Endothelial cell of umbilical vein (primary cell): Measurements from ENCODE around the gene TMEM170B. TPM values are rescaled to one million over a fixed set of nuclear protein-coding genes. Genes with fewer than 3 reads are reported as not detected.

Source experiments
- BruUV-seq: library from RNA; stranded (reverse); fragments of 400-500 nt; replicated peaks from 2 replicates; lab custom pipeline; 2021; lab: Mats Ljungman, UMichigan
- CTCF ChIA-PET: fragments of 300-600, 350-600 bp; sonication (Branson Sonifier 250); formaldehyde crosslinking; loops from one replicate; lab custom pipeline; 2021; ENCODE audit warnings: antibody characterized with exemption, inconsistent platforms; lab: Charles Lee
- POLR2A ChIA-PET: fragments of 300-600, 350-600 bp; sonication (Branson Sonifier 250); formaldehyde crosslinking; loops from one replicate; lab custom pipeline; 2021; ENCODE audit warnings: antibody characterized with exemption, inconsistent platforms; lab: Charles Lee
- DNase-seq: peaks from one replicate; pipeline ENCODE4 v3.0.0-alpha.2; 2011; ENCODE audit warnings: low read depth, low spot score
- FAIRE-seq: peaks from 2 replicates; lab custom pipeline; 2011; peaks lifted over from hg19 to GRCh38; lab: Jason Lieb, UNC
- H2AFZ ChIP-seq: 2 replicates; pipeline ENCODE4 v1.6.0; 2012; ENCODE audit warnings: low read depth, low read length, control low read depth, inconsistent platforms
- H3K27ac ChIP-seq: 2 replicates; pipeline ENCODE4 v1.5.1; 2011; ENCODE audit warnings: low read depth, mild to moderate bottlenecking, control low read depth, low read length, moderate library complexity; ENCODE audit not compliant: insufficient read depth
- H3K27me3 ChIP-seq, 2 experiments: 2 replicates each; pipeline versions ENCODE4 v1.6.0 to v1.6.1; 2011; ENCODE audit warnings: low read length in 2 of 2, mixed read lengths in 1 of 2; ENCODE audit not compliant: control insufficient read depth in 2 of 2, insufficient read depth in 2 of 2
- H3K36me3 ChIP-seq, 2 experiments: 2 replicates in 1 of 2; 3 replicates in 1 of 2; pipeline ENCODE4 v1.5.1; 2011; ENCODE audit warnings: low read length in 2 of 2, mild to moderate bottlenecking in 1 of 2, moderate library complexity in 1 of 2; ENCODE audit not compliant: control insufficient read depth in 2 of 2, insufficient read depth in 2 of 2; ENCODE audit errors: extremely low read depth in 1 of 2
- H3K4me1 ChIP-seq: 3 replicates; pipeline ENCODE4 v1.5.1; 2011; ENCODE audit warnings: mild to moderate bottlenecking, low read length; ENCODE audit not compliant: control insufficient read depth, insufficient read depth; ENCODE audit errors: extremely low read depth
- H3K4me2 ChIP-seq: 2 replicates; pipeline ENCODE4 v1.6.1; 2011; ENCODE audit warnings: low read length, control low read depth, mixed read lengths; ENCODE audit not compliant: insufficient read depth
- H3K4me3 ChIP-seq, 3 experiments: fragments of 200-600 bp in 1 of 3; sonication (generic), shearing (Covaris generic) in 1 of 3; replicated peaks in 1 of 3; 2 replicates each; pipeline ENCODE4 v1.5.1; 2011 to 2016; ENCODE audit warnings: control low read depth in 3 of 3, low read length in 3 of 3, mild to moderate bottlenecking in 2 of 3, inconsistent platforms in 1 of 3, low read depth in 1 of 3, moderate library complexity in 1 of 3; ENCODE audit not compliant: insufficient read depth in 1 of 3
- H3K79me2 ChIP-seq: 2 replicates; pipeline ENCODE4 v1.6.0; 2012; ENCODE audit warnings: low read length, inconsistent platforms; ENCODE audit not compliant: control insufficient read depth, insufficient read depth
- H3K9ac ChIP-seq: replicated peaks from 2 replicates; pipeline ENCODE3; 2011; ENCODE audit warnings: low read length, control low read depth; ENCODE audit not compliant: insufficient read depth; ENCODE audit errors: extremely low read depth
- H3K9me1 ChIP-seq: replicated peaks from 3 replicates; pipeline ENCODE4 v1.6.0; 2011; ENCODE audit warnings: mild to moderate bottlenecking, low read length; ENCODE audit not compliant: control insufficient read depth, insufficient read depth; ENCODE audit errors: extremely low read depth
- H3K9me3 ChIP-seq: replicated peaks from 2 replicates; pipeline ENCODE4 v1.5.1; 2012; ENCODE audit warnings: low read length, inconsistent platforms; ENCODE audit not compliant: control insufficient read depth, insufficient read depth
- H4K20me1 ChIP-seq: replicated peaks from 2 replicates; pipeline ENCODE3; 2011; ENCODE audit warnings: mild to moderate bottlenecking, low read length; ENCODE audit not compliant: control insufficient read depth, insufficient read depth; ENCODE audit errors: extremely low read depth
- EZH2 ChIP-seq: IDR thresholded peaks from 2 replicates; pipeline ENCODE4 v1.6.1; 2012; ENCODE audit warnings: borderline replicate concordance, low read depth, mild to moderate bottlenecking, moderate library complexity, low read length, inconsistent platforms; ENCODE audit not compliant: severe bottlenecking
- FOS ChIP-seq: IDR thresholded peaks from 2 replicates; pipeline ENCODE4 v1.6.1; 2011; ENCODE audit warnings: mild to moderate bottlenecking, low read length, moderate library complexity, borderline replicate concordance; ENCODE audit not compliant: insufficient read depth
- GATA2 ChIP-seq: IDR thresholded peaks from 2 replicates; pipeline ENCODE4 v1.7.0; 2011; ENCODE audit warnings: low read depth, mild to moderate bottlenecking, moderate library complexity, mixed read lengths, low read length; ENCODE audit not compliant: insufficient read length, insufficient read depth
- JUN ChIP-seq: IDR thresholded peaks from 2 replicates; pipeline ENCODE4 v1.6.1; 2011; ENCODE audit warnings: borderline replicate concordance, low read depth; ENCODE audit not compliant: insufficient read length, insufficient read depth
- MYC ChIP-seq: IDR thresholded peaks from one replicate; pipeline ENCODE4 v1.6.1; 2011; ENCODE audit warnings: mild to moderate bottlenecking, low read depth, low read length
- POLR2A ChIP-seq: IDR thresholded peaks from 2 replicates; pipeline ENCODE4 v1.6.1; 2012; ENCODE audit warnings: low read depth, mild to moderate bottlenecking, control low read depth, low read length
- POLR2AphosphoS5 ChIP-seq: IDR thresholded peaks from 2 replicates; pipeline ENCODE4 v1.6.1; 2012; ENCODE audit warnings: low read depth, mild to moderate bottlenecking, control low read depth, low read length, moderate library complexity; ENCODE audit not compliant: insufficient read depth
- dilution Hi-C: fragments of 300-500 bp; cut with MboI; formaldehyde crosslinking; loops from one replicate; pipeline ENCODE4 v1.15.0; 2019; ENCODE audit warnings: low sequenced_read_pairs; ENCODE audit not compliant: extremely low pct_ligation_motif_present
- intact Hi-C: fragments of 100-400 bp; cut with micrococcal nuclease; formaldehyde crosslinking; loops from one replicate; pipeline ENCODE4 v1.10.0; 2022
- polyA plus RNA-seq, 4 experiments: library from polyadenylated mRNA; depleted of rRNA in 3 of 4; stranded (reverse) in 3 of 4; unstranded in 1 of 4; fragments of >200 nt; gene quantifications; 2 replicates each; pipeline versions ENCODE4 v1.2.1 to v1.2.3, GENCODE V29; 2011 to 2012; ENCODE audit warnings: missing spikeins in 1 of 4
- total RNA-seq: library from RNA; stranded (reverse); gene quantifications from 2 replicates; pipeline ENCODE4 v1.2.3, GENCODE V29; 2021
- TF ChIP-seq, protein P1 (sequence below): IDR thresholded peaks from 2 replicates; pipeline ENCODE4 v1.6.1; 2011; ENCODE audit not compliant: insufficient read depth, insufficient read length
- TF ChIP-seq, protein P2 (sequence below), 2 donors: IDR thresholded peaks; 1 replicate in 1 of 2; 2 replicates in 1 of 2; pipeline ENCODE4 v1.5.1; 2011; ENCODE audit warnings: low read length in 2 of 2, mild to moderate bottlenecking in 2 of 2, moderate library complexity in 2 of 2, control low read depth in 1 of 2, inconsistent platforms in 1 of 2, low read depth in 1 of 2; ENCODE audit not compliant: insufficient read depth in 1 of 2; ENCODE audit errors: extremely low read depth in 1 of 2

The TMEM170B gene
- total and polyA plus RNA-seq, 2 donors (not counting 3 experiments of a cell fraction or from before 2014, with no cell fraction given): 1.1 to 4.2 TPM

DNA sequence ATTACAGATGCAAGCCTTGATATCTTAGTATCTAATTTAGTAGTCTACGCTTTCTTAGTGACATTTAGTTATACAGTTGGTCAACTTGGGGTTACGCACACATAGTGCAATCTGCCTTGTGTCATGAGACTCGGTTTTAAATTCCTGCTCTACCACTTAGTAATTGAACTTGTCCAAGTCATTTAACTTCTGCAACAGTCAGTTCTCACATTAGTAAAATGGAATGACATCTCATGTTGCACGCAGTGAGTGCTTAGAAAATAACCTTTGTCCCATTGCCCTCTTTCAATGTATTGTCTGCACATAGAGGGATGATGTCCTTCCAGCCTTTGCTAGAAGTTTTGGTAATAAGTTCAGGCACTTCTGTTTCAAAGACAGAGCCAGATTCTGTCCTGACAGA is 48.6 kb downstream of the TMEM170B start:
- Histone ChIP-seq H3K27me3 (no peaks in the 10 kb centered on the region), H4K20me1 (no peaks in the 10 kb centered on the region), H3K4me1 (peaks cover 31% of the 10 kb centered on the region), H3K4me2 (no peak overlapping the region), H3K9me1 (no peaks in the 10 kb centered on the region), H3K36me3 (no peaks in the 10 kb centered on the region), H3K9me3 (no peaks in the 10 kb centered on the region), H3K9ac (peak overlapping the region; percentile 60), H3K4me3 (no peak overlapping the region), H3K27ac (peak overlapping the region; percentile 79), H3K79me2 (no peaks in the 10 kb centered on the region), H2AFZ (peak overlapping the region; percentile 86)
- dilution Hi-C loops (no loop called here), intact Hi-C loops (loop anchor here (1.0 to 5.0 kb wide), 8 partner anchors 23 to 1306 kb away; no protein-coding TSS in a partner anchor)
- CTCF ChIA-PET: interaction anchor here (0.9 to 6.8 kb wide), 10 partner anchors 20 to 1306 kb away, joined by 3 to 55 read pairs (median 12); partner anchors contain the start of gene EDN1
- DNase-seq (no peak), FAIRE-seq (no peak)
- TF ChIP-seq POLR2AphosphoS5 (no peak), JUN (no peak), FOS (no peak), EZH2 (no peak), GATA2 (no peak), MYC (no peak), POLR2A (no peak)
- TF ChIP-seq, protein P1, sequence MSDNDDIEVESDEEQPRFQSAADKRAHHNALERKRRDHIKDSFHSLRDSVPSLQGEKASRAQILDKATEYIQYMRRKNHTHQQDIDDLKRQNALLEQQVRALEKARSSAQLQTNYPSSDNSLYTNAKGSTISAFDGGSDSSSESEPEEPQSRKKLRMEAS: no peak
- TF ChIP-seq, protein P2, sequence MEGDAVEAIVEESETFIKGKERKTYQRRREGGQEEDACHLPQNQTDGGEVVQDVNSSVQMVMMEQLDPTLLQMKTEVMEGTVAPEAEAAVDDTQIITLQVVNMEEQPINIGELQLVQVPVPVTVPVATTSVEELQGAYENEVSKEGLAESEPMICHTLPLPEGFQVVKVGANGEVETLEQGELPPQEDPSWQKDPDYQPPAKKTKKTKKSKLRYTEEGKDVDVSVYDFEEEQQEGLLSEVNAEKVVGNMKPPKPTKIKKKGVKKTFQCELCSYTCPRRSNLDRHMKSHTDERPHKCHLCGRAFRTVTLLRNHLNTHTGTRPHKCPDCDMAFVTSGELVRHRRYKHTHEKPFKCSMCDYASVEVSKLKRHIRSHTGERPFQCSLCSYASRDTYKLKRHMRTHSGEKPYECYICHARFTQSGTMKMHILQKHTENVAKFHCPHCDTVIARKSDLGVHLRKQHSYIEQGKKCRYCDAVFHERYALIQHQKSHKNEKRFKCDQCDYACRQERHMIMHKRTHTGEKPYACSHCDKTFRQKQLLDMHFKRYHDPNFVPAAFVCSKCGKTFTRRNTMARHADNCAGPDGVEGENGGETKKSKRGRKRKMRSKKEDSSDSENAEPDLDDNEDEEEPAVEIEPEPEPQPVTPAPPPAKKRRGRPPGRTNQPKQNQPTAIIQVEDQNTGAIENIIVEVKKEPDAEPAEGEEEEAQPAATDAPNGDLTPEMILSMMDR (IDR thresholded peaks at IDR 0.05; ENCODE audit: extremely low read depth in 1 of 2, insufficient read depth in 1 of 2, low read depth in 1 of 2, low read length in 2 of 2): no peak
- POLR2A ChIA-PET: interaction anchor here (0.6 to 2.2 kb wide), 9 partner anchors 20 to 705 kb away, joined by 3 to 12 read pairs (median 6); partner anchors contain the start of gene EDN1
- TSS peak; percentile 44 for BruUV-seq
